ENCODE measurements around the gene CMYA5.

Gene CMYA5

DNA sequence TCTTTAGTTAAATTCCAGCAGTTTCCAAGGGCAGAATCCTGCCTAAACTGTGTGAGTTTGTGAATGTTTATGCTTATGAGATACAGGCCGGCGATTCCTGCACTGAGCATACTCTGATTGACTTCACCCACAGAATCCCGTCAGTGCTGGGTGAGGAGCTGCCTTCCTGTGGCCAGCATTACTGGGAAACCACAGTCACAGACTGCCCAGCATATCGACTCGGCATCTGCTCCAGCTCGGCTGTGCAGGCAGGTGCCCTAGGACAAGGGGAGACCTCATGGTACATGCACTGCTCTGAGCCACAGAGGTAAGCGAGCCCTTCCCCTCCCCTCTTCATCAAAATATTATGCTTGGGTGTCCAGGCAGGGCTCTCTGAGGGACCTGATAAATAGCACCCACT, 103.7 kb downstream of the CMYA5 start:
- FAIRE-seq = no peak
- DNase-seq (ENCODE audit: low spot score) = no peak

DNA sequence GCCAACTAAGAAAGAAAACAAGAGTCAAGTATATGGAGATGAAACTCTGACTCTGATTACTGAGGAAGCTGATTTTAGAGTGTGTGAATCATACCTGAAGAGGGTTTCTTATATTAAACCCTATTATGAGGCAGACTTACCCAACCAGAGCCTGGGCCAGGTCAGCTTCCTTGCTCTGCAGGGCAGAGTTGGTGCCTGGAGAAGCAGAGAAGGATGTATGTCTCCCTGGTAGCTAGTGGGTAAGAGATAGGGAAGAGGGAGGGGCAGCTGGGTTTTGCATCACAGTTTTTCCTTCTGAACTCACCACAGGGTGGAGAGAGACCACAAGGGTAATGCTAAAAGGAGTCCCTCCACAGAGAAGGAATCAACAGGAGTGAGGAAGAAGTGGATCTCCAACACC, 104.1 kb downstream of the CMYA5 start:
- FAIRE-seq (no peak), DNase-seq (ENCODE audit: low spot score) (no peak)

DNA sequence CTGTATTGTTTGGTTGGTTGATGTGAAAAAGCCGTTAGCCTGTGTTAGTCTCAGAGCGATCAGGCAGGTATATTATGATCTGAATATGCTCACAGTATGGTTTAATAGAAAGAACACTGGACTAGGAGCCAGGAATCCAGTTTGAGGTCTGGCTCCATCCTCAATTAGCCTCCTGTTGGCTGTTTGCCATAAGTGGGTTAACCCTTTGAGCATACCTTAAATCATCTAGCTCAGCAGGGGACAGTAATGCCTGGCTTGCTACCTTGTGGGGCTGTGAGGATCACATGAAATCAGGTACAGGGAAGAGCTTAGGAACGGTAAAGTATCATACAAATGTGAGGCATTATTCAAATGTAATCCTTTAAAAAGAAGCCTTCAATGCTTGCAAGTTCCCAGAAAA, 104.7 kb downstream of the CMYA5 start:
- FAIRE-seq (no peak), DNase-seq (ENCODE audit: low spot score) (no peak)

DNA sequence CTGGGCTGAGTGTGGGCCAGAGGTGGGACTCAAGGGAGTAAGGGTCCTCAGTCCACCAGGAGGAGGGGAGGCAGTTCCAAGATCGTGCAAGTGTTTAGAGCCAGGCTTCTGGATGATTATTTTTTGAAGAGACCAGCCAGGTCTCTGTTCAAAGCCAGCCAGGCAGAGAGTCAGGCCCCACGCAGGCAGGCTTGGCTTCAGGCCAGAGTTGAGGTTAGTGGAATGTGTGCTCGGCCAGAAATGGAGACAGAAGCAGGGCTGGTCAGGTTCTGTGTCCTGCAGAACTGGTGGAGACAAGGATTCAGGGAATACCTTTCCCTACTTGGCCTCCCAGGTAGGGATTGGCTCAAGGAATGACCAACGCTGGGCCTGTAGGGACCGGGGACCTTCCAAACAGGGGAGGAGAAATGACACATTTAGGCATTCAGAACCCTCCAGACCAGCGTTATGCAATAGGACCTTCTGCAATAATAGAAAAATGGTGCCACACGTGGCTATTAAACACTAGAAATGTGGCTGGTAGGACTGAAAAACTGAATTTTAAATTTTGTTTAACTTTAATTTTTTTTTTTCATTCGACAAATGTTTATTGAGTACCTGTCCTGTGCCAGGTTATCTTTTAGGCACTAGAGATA, 106.2 kb downstream of the CMYA5 start:
- peak; percentile 57 for DNase-seq (ENCODE audit: low spot score)
- FAIRE-seq = no peak

DNA sequence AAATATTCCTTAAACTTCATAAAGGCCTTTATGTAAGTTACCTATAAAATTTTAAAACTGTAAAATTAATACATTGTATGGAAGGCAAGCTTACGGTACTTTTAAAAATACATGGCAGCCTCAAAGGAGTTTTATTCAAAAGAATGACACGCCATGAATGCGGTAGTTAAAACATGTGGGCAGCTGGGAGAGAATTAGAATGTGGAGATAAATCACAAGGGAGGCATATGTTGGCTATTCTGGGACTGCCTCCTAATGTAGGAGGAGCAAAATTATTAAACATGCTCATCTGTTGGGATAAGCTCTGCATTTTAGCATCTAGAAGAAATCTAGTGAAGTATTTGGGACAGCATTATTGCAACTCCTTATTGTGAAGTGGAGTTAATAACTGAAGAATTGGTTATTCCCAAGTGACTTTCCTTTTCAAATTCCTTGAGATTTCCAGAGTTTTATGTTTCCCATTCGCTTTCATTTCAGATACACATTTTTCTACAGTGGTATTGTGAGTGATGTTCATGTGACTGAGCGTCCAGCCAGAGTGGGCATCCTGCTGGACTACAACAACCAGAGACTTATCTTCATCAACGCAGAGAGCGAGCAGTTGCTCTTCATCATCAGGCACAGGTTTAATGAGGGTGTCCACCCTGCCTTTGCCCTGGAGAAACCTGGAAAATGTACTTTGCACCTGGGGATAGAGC, 109.4 kb downstream of the CMYA5 start:
- FAIRE-seq = no peak
- DNase-seq (ENCODE audit: low spot score) = no peak

DNA sequence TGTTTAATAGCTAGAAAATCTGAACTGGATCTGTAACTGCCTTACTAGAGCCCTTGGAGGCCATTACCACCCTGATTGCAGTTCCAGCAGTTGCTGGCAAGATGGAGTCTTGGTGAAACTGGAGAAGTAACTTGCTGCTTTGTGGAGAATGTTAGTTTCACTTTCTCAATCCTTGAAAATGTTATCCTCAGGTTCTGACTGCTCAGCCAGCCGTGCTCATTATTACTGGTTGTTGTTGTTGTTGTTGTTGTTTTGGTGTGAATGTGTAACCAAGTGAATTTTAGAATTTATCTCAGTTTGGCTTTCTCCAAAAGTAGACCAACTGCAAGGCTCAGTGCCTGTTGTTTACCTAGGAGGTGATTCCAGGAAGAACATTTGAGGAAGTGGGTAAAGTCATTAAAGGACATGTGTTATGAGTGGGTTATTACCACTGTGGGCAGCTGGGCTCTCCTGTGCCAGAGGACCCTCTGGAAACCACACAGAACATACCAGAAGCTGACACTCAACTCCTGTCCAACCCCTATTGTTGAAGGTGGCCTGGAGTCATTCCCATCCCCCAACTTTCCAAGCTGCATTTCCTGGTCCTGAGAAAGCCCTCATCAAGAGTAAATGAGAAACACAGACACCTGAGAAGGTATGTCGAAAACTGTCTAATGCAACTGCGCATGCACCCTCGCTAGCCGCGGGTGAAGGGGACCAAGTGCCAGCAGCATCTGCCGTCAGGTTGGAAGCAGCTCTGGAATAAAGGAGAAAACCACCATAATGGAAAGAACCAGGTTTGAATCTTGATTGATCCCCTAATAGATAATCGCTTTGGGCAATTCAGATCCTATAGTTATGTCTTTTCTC, 111.6 kb downstream of the CMYA5 start:
- no peak for DNase-seq (ENCODE audit: low spot score)
- no peak for FAIRE-seq

DNA sequence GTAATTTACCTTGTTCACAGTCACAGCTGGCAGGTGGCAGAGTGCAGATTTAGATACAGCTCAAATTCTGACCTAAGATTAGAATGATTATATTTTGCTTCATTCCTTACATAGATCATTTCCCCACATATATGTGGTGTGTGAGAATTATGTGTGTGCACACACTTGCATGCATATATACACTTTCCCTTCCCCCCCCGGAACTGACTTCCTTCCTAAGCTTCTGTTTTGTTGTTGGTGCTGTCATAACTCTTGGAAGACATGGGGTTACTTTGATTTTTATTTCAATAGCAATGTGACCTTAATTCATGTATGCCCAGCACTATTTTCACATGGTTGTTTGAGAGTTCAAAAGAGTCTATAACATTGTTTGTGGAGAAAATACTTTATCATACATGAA, 112.8 kb downstream of the CMYA5 start:
- DNase-seq (ENCODE audit: low spot score) = no peak
- no peak for FAIRE-seq

DNA sequence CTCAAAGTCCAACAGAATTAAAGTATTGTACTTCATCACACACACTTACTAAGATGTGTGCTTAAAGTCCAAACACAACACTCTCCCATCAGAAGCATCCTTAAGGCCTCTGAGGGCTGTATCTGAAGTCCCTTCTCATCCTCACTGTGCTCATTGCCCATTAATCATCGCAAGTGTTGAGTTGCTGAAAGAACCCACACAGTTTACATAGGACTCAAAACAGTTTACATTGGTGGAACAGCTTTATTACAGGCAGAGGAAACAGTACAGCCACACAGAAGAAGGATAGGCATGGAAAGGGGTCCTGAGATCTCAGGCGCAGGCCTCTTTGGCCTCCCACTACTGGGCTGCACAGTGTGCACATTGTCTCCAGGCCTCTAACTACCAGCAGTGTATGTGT, 113.4 kb downstream of the CMYA5 start:
- DNase-seq (ENCODE audit: low spot score) (no peak), FAIRE-seq (no peak)

DNA sequence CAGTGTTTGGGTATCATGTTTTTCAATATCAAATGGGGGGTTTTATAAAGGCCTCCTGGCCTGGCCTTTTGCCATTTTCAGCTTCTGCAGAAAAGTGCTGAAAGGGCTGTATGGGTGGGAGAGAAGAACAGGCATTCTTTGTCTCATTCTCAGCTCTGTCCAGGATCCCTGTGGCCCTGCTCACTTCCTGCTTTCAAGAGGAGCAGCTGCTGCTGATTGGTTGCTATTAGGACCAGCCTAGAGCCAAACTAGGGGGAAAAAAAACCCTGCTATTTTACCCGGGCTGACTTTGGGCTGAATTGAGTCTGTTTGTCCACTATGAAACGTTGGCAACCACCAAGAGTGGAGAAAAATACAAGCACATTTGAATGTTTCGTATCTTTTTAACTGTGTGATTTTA, 117.1 kb downstream of the CMYA5 start:
- FAIRE-seq (no peak), DNase-seq (ENCODE audit: low spot score) (no peak)

DNA sequence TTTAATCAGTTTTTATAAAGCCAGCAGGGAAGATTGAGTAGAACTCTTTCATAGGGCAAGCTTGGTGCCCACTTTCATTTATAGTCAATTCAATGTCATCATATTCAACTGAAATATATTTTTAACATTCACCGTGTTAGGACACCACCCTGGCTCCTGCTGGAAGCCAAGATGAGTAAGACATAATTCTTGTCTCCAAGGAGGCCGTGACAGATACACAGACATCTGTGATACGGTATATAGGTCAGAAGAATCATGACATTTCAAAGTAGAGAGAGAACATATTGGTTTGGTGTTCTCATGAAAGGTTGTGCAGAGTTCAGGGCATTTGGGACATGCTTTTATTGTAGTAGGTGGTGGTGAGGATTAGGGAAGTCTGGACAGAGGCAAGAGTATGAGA, 120.1 kb downstream of the CMYA5 start:
- FAIRE-seq (no peak), DNase-seq (ENCODE audit: low spot score) (no peak)

DNA sequence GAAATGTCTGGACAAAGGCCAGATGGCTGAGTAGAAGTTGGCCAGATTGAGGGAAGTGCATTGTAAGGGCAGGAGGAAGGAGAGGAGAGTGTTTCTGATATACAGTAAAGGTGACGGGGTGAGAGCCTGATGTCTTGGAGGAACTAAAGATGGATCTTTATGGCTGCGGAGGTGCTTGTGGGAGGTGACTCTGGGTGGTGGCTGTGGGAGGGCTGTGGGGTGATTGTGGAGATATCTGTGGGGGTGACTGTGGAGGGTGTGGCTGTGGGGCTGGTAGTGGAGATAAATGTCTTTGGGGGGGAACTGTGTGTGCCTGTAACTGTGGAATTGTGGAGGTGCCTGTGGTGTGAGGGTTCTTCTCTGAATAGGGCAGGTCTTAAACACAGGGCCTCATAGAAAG, 121.4 kb downstream of the CMYA5 start:
- DNase-seq (ENCODE audit: low spot score) = no peak
- no peak for FAIRE-seq

DNA sequence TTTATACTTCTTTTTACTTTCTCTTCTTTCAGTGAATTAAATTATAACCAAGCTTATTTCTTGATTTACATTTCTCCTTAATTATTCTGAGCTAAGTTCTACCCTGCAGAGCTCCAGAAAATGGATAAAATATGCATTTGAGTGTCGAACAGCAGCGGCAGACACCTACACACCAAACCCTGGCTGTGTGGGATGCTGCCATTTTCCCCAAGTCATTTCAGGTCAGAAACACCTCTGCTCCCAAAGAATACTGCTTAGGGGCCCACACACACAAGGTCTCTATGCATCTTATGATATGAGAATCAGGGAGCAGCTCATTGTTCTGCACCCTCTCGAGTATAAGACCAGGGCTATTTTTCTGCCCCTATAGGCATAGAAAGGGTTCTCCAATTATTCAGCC, 122.3 kb downstream of the CMYA5 start:
- DNase-seq (ENCODE audit: low spot score) = no peak
- FAIRE-seq = no peak

DNA sequence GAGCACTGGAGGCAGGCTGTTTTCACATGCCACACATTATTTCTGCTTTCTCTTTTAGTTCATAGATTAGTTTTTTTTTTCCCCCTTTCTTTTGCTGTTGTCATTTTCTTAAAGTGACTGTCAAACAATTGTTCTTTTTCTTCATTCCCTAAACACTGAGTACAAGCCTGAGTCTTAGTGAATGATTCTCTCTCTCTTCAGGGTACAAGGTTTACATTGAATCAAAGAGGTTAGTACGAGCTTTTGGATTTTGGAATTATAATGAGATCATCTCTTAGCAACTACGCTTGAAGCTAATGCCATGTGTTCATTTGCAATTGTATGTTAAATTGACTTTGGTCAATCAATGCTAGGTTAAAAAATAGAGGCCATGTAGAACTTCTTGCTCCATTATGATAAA, 125.1 kb downstream of the CMYA5 start:
- DNase-seq (ENCODE audit: low spot score) (no peak), FAIRE-seq (no peak)

DNA sequence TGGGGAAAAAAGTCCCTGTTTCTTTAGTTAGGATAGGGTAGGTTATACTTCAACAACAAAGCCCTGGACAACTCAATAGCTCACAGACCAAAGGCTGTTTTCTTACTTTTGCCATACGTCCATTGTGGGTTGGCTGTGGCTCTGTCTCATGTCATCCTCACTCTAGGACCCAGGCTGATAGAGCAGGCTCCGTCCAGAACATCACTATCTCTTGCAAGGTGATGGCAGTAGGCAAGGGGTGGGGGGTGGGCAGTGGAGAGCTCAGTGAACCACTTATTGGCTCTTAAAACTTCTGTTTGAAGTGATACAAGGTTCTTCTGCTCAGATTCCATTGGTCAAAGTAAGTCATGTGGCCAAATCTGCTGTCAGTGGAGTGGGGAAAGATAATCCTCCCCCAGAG, 126.4 kb downstream of the CMYA5 start:
- DNase-seq (ENCODE audit: low spot score) (no peak), FAIRE-seq (no peak)

DNA sequence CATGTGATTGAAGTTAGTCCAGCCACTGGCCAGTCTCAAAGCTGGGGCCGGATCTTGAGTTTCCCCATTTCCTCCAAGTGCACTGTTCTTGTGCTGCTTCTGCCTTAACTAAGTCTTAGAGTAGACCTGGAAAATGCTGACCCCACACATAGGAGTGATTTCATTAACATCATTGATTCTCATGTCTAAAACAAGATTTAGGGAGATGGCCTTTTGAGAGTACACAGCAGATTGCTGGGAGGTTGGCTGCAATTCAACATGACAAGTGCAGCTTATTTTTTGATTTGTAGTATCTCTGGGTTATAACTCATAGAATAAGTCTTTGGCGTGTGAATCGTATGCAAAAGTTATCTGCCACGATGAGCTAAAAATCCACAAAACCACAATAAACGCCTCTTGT, 131.0 kb downstream of the CMYA5 start:
- FAIRE-seq (no peak), DNase-seq (ENCODE audit: low spot score) (no peak)

DNA sequence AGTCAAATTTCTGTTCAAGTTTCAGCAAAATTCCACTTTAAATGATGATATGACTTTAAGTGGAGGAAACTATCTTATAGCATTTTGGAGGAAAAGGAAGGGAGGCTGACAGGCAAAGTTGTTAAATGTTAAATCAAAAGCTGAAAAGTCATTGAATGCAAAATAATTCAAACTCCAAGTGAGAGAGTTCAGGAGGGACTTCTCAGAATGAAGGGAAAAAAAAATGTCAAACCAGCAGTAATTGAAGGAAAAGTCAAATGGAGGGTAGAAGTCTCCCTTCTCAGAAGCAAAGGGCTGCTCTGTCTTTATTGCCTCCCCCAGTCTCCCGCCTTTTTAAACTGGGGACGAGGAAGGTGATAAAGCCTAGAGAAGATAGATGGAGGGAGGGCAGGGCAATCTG, 134.8 kb downstream of the CMYA5 start:
- DNase-seq (ENCODE audit: low spot score) (no peak), FAIRE-seq (no peak)

DNA sequence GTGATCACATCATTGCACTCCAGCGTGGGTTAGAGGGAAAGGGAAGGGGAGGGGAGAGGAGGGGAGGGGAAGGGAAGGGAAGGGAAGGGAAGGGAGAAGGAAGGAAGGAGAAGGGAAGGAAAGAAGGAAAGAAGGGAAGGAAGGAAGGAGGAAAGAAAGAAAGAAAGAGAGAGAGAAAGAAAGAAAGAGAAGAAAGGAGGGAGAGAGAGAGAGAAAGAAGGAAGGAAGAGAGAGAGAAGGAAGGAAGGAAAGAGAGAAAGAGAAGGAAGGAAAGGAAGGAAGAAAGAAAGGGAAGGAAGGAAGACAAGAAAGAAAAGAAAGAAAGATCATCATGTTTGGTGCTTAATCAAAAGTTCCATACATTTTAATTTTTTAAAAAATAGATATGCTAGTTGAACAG, 136.2 kb downstream of the CMYA5 start:
- FAIRE-seq = no peak
- DNase-seq (ENCODE audit: low spot score) = no peak

DNA sequence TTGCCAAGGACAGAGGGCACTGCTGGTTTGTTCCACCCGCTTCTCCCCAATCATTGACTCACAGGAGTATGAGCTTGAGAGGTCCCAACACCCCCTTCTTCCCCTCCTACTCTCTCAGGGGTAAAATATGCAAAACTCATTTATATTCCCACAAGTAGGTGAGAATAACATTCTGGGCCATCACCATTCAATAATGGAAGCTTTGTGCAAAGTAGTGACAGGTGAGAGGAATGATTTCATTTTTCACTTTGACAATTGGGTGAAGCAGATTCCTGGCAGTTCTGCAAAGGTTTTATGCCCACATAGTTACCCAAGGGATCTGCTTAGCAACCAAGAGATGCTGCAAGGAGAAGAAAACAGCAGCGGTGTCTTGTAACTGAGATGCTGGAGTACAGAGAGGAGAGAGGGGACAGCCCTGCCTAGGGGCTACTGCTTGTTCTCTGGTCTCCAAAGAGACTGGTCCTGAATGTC, 137.6 kb downstream of the CMYA5 start:
- no peak for FAIRE-seq
- DNase-seq (ENCODE audit: low spot score) = no peak

DNA sequence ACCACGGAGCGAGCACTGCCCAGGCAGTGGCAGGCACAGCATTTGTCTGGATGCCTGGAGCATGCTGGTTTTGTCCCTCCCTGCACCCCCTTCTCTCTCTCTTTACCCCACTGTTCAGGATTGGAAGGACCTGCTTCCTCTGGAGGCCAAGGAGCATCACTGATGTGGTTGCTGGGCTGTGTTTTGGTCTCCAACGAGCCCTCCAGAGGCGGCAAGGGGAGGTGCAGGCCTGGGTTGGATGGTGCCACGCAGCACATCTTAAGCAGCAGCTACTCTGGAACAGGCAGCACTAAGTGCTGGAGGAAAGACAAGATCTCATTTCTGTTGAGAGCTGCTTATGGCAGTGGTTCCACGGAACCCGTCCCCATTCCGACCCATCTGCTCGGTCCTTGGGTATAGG, 139.6 kb downstream of the CMYA5 start:
- FAIRE-seq = no peak
- DNase-seq (ENCODE audit: low spot score) = no peak

DNA sequence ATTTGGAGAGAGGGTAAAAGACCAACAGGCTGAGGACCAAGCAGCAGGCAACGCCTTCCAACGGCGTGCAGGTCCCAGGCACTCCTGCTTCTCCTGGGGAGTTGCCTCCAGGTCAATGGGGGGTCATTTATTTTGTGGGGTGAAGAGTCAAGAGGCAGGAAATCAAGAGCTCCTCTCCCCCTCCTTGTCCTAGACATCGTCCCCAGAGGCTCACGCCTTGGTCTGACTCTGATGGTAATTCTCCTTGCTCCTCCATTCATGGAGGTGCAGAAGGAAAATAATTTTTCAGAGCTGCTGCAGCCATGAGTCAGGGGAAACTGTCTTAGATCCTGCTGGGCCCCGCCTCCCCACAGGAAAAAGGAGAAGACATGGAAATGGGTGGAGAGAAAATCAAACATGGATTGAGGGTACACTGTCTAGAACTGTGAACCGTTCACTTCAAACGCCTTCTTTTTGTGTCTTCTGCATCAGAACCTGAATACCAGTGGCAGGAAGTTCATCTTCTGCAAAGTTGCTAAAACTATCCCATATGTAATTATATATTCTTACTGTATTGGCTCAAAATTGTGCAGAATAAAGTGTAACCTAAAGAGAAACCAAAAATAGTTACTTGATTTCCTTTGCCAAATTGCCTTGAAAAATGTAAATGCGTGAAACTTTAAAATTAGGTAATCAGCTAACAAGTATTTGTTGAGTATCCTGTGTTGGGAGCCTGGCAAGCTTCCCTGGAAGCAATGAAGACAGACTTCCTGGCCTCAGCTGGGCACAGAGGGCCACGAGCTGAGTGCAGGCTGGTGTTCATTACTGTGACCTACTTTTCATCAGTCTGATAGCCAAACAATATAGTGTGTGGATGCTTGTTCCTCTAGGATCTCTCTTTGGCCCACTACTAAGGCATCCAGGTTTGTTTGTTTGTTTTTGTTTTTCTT, 142.0 kb downstream of the CMYA5 start:
- DNase-seq (ENCODE audit: low spot score) (no peak), FAIRE-seq (no peak)

DNA sequence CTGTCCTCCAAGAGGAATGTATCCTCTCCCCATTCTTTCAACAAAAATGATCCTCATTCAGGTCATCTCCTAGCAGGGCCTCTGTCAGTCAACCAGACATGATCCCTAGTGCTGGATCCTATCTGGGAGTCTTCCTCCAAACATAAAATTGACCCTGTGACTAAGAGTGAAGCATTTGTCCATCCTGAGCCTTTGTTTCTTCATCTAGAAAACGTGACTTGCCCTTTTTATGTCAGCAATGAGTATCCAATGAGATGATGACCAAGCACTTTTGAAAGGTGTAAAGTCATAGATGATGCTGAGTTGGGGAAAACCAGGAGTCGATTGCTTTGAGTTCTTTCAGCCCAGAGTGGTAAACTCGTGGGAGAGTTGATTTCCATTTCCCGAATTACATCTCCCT, 143.3 kb downstream of the CMYA5 start:
- FAIRE-seq (no peak), DNase-seq (ENCODE audit: low spot score) (no peak)
